Activated CD4-positive, alpha-beta T cell treated with anti-CD3 and anti-CD28 coated beads for 36 hours (primary cell): Measurements from ENCODE around the gene WDR48. TPM values are rescaled to one million over a fixed set of nuclear protein-coding genes. Genes with fewer than 3 reads are reported as not detected.

Source experiments
- ATAC-seq: fragments of 200-7000 bp; cut with Tn5 transposase; one replicate; pipeline ENCODE4 v1.10.0; 2021; ENCODE audit warnings: mild to moderate bottlenecking, moderate library complexity
- CTCF ChIA-PET: fragments of 350-600 bp; sonication (Branson Sonifier 250); formaldehyde crosslinking; loops from one replicate; lab custom pipeline; 2021; ENCODE audit warnings: antibody characterized with exemption; lab: Charles Lee
- POLR2A ChIA-PET: fragments of 350-600 bp; sonication (Branson Sonifier 250); formaldehyde crosslinking; loops from one replicate; lab custom pipeline; 2021; ENCODE audit warnings: antibody characterized with exemption, inconsistent platforms; lab: Charles Lee
- DNase-seq: peaks from one replicate; pipeline ENCODE4 v3.0.0-alpha.2; 2020
- H3K27ac Mint-ChIP-seq: one replicate; pipeline ENCODE4 v1.8.0; 2021; ENCODE audit warnings: mixed read lengths
- H3K27me3 Mint-ChIP-seq: one replicate; pipeline ENCODE4 v1.8.0; 2021; ENCODE audit warnings: mixed read lengths
- H3K36me3 Mint-ChIP-seq: one replicate; pipeline ENCODE4 v1.8.0; 2021; ENCODE audit warnings: low read depth, mixed read lengths
- H3K4me1 Mint-ChIP-seq: one replicate; pipeline ENCODE4 v1.8.0; 2021; ENCODE audit warnings: mixed read lengths
- H3K4me3 Mint-ChIP-seq: one replicate; pipeline ENCODE4 v1.8.0; 2021; ENCODE audit warnings: mild to moderate bottlenecking, moderate library complexity, mixed read lengths
- H3K9me3 Mint-ChIP-seq: one replicate; pipeline ENCODE4 v1.8.0; 2021; ENCODE audit warnings: low read depth, mixed read lengths
- intact Hi-C, 2 experiments: fragments of 100-400 bp; cut with DNase I in 1 of 2; cut with micrococcal nuclease in 1 of 2; formaldehyde crosslinking; loops; one replicate each; pipeline versions ENCODE4 v1.14.2 to v1.15.1; 2022 to 2024; cut with DNase I, micrococcal nuclease
- total RNA-seq, 2 experiments: library from RNA; stranded (reverse); gene quantifications; one replicate each; pipeline ENCODE4 v1.2.3, GENCODE V29; 2021

Gene WDR48
- total RNA-seq, 2 experiments from 2014 or later, result 33.3 to 36.5 TPM

DNA sequence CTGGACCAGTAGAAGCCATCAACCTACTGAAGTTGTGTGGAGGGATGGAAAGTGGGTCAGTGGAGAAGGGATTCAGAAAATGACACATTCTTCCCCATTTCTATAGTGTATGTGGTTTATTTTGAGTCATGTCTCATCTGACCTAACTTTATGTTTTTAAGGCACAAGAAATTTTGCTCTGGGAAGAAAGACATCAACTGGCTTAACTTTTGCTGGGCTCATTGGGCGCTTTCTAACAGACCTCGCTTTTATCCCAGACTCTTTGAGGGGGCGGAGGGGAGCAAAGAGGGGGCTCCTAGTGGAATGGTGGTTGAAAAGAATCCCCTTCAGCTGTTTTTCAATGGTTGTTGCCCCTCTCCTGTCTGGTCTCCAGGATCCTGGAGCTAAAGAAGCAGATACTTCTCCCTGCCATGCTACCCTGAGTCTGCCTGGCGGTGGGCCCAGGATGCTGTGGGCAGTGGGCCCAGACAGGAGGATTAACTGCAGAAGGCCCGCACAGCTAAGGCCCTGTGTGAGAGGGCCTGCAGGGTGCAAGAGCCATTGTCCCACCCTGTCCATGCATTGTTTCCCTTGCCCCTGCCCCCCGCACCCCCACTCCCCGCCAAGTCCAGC, 87.1 kb downstream of the WDR48 start:
- no peak overlapping the region for H3K4me3 Mint-ChIP-seq
- ATAC-seq, result peak; percentile 65
- H3K4me1 Mint-ChIP-seq, result peaks cover 34% of the 10 kb centered on the region
- no peaks in the 10 kb centered on the region for H3K9me3 Mint-ChIP-seq
- intact Hi-C loops, result no loop called here
- H3K36me3 Mint-ChIP-seq, result peaks cover 45% of the 10 kb centered on the region
- no peak overlapping the region for H3K27ac Mint-ChIP-seq
- H3K27me3 Mint-ChIP-seq, result no peaks in the 10 kb centered on the region
- ChIA-PET CTCF (no interaction called here), POLR2A (interaction anchor here (0.6 to 0.9 kb wide), 3 partner anchors 12 to 171 kb away, joined by 3 to 4 read pairs (median 3); partner anchors contain the start of gene XIRP1)
- no peak for DNase-seq

DNA sequence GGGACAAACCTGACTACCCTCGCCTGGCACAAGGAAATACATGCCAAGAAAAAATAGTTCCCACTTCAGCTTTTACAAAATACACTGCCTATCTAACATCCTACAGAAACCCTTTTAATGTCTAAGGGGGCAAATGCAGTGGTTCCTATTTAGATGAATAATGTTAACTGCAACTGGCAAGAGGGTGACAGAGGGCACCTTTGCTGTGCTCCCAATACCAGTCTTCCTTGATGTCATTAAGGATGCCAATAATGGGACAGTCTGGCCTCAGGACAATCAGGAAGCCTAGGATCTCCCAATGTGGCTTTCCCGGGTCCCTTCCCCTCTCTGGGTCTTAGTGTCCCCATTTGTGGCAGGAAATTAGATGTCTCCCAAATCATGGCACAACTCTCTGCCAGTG, 87.6 kb downstream of the WDR48 start:
- Mint-ChIP-seq H3K27ac (no peak overlapping the region), H3K27me3 (no peaks in the 10 kb centered on the region), H3K4me1 (peaks cover 40% of the 10 kb centered on the region), H3K36me3 (peaks cover 51% of the 10 kb centered on the region), H3K9me3 (no peaks in the 10 kb centered on the region), H3K4me3 (no peak overlapping the region)
- no peak for DNase-seq
- ChIA-PET CTCF (interaction anchor here (0.5 kb wide), 1 partner anchor 39 kb away, joined by 3 read pairs; no protein-coding TSS in a partner anchor), POLR2A (interaction anchor here (0.6 to 0.9 kb wide), 3 partner anchors 12 to 171 kb away, joined by 3 to 4 read pairs (median 3); partner anchors contain the start of gene XIRP1)
- no peak for ATAC-seq
- intact Hi-C loops, result no loop called here

DNA sequence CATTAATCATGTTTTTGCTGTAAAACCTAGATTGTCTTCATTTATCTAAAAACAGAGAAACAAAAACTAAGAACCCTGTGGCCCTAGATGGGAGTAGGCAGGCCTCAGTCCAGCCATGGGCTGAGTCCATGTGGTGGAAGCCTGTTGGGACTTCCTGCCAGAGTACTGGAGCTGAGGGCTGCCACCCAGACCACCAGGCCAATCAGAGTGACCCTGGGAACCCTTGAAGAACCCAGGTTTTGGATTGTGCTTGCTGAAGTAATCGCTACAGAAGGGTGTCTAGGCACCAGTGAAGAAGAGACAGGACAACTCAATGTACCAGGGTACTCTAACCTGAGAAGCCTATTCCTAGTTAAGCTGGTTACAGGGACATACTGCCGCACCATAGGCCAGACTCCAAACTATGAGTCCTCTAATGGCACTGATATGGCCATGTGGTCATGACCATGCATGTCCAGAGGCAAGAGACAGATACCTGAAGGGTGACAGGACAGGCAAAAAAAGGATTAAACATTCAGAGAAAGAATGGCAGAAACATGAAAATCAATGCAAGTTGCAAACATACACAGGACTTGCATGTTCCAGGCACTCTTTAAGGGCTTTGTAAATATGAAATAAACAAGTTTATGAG, 88.6 kb downstream of the WDR48 start:
- CTCF ChIA-PET, result no interaction called here
- peak overlapping the region; percentile 35 for H3K27ac Mint-ChIP-seq
- intact Hi-C loops, result no loop called here

DNA sequence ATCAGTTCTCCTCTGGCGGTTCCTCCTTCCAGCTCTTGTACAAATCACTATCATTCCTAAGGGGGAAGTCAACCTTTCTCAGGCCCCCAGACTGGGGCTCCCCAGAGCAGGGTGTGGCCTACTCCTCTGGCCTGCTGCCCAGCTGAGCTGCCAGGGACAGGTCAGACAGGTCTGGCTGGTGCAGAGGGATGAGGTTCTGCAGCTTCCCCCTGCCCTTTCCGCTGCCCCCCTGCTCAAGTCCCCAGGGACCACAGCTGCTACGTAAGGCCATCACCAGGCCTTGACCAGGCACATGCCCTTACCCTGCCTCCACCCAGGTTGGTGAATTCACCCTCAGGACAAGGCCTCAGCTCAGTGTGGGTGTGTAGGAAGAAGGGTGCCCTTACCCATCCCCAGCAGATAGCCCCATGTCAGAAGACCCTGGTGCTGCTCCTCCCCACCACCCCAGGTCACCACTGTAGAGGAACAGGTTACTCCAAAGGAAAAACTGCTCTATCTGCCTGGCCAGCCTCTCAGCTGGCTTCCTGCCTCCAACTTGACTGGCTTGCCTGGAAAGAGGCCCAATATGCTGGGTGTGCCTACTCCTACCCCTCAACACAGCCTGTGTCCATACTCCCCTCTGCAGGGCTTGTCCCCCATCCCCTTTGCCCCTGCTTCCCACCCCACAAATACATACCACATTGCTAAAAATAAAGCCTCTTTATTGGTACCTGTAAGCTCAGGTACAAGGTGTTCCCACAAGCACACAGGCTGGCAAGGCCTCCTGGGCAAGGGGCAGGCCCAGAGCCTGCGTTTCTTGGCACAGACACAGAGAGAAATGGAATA, 89.6 kb downstream of the WDR48 start:
- ATAC-seq (no peak), DNase-seq (no peak)
- intact Hi-C loops, result no loop called here
- peak overlapping the region; percentile 35 for H3K27ac Mint-ChIP-seq
- peak overlapping the region; percentile 9 for H3K4me3 Mint-ChIP-seq
- H3K27me3 Mint-ChIP-seq, result no peaks in the 10 kb centered on the region
- ChIA-PET CTCF (interaction anchor here (1.5 to 2.4 kb wide), 2 partner anchors 14 to 147 kb away, joined by 3 to 9 read pairs; no protein-coding TSS in a partner anchor), POLR2A (interaction anchor here (0.8 kb wide), 1 partner anchor 37 kb away, joined by 3 read pairs; no protein-coding TSS in a partner anchor)
- no peaks in the 10 kb centered on the region for H3K9me3 Mint-ChIP-seq
- peaks cover 51% of the 10 kb centered on the region for H3K4me1 Mint-ChIP-seq
- H3K36me3 Mint-ChIP-seq, result peaks cover 65% of the 10 kb centered on the region

More for the DNA sequence above, 88.6 kb downstream of the WDR48 start:
- Mint-ChIP-seq H3K4me3 (no peak overlapping the region), H3K4me1 (peaks cover 43% of the 10 kb centered on the region), H3K36me3 (peaks cover 57% of the 10 kb centered on the region), H3K9me3 (no peaks in the 10 kb centered on the region), H3K27me3 (no peaks in the 10 kb centered on the region)
- ATAC-seq, result no peak
- DNase-seq, result no peak
- POLR2A ChIA-PET, result interaction anchor here (0.8 kb wide), 1 partner anchor 37 kb away, joined by 3 read pairs; no protein-coding TSS in a partner anchor

DNA sequence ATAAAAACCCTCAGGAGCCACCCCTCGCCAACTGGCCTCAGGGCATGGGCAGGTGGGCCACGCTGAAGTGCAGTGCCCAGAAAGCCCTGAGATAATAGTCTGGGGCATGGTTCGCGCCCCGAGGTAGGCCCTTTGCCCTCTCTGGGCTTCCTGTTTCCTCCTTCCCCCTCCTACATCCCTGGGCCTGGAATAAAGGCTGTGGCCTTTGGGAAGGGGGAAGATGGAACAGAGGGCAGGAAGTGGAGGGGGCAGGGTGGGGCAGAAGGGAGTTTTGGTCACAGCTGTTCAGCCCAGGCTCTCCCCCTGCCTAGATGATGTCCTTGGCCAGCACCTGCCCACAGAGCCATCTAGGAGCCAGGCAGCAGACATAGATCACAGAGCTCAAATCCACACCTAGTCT, 90.3 kb downstream of the WDR48 start:
- Mint-ChIP-seq H3K4me3 (no peak overlapping the region), H3K27ac (no peak overlapping the region), H3K4me1 (peaks cover 58% of the 10 kb centered on the region), H3K27me3 (no peaks in the 10 kb centered on the region), H3K9me3 (no peaks in the 10 kb centered on the region), H3K36me3 (peaks cover 72% of the 10 kb centered on the region)
- DNase-seq (no peak), ATAC-seq (no peak)
- CTCF ChIA-PET, result interaction anchor here (1.5 to 2.4 kb wide), 2 partner anchors 15 to 146 kb away, joined by 3 to 9 read pairs; no protein-coding TSS in a partner anchor
- intact Hi-C loops, result no loop called here
- POLR2A ChIA-PET, result interaction anchor here (0.7 kb wide), 1 partner anchor 146 kb away, joined by 3 read pairs; no protein-coding TSS in a partner anchor

DNA sequence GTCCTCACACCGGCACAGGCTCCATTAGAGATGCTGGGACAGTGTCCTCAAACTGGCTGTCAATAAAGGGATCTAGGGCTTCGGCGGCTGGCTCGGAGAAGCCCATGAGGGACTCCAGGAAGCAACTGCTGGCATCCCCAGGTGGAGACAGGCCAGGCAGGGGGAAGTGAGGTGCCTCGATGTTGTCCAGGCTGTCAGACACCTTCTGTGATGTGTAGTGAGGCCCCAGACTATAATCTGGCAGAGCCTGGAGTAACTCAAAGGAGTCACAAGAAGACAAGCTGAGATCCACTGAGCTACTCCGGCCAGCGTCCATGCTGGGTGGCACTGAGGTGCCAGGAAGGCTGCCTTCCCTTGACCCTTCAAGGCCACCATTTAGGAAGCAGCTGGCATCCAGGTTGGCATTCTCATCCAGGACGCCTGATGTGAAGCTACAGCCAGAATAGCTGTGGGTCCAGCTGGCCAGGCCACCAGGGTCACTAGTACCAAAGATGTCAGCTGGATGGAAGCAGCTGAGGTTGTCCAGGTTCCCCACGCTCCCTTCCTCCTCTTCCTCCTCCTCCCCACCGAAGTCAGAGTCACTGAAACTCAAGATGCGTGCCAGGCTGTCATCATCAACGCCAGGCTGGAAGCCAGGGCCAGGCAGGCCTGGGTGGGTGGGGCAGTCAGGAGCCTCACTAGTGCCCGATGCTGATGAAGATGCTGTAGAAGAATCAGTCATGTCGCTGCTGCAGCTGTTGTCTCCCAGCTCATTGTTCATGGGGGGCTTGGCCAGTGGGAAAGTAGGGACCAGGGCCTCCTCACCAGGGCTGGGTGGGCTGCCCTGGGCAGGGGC, 91.5 kb downstream of the WDR48 start:
- peaks cover 80% of the 10 kb centered on the region for H3K36me3 Mint-ChIP-seq
- no peak overlapping the region for H3K4me3 Mint-ChIP-seq
- H3K4me1 Mint-ChIP-seq, result peaks cover 70% of the 10 kb centered on the region
- ChIA-PET CTCF (interaction anchor here (0.6 to 2.4 kb wide), 6 partner anchors 13 to 149 kb away, joined by 3 to 9 read pairs (median 3); no protein-coding TSS in a partner anchor), POLR2A (interaction anchor here (0.9 to 1.0 kb wide), 2 partner anchors 14 to 34 kb away, joined by 3 read pairs; no protein-coding TSS in a partner anchor)
- H3K27me3 Mint-ChIP-seq, result no peaks in the 10 kb centered on the region
- H3K9me3 Mint-ChIP-seq, result no peaks in the 10 kb centered on the region
- H3K27ac Mint-ChIP-seq, result no peak overlapping the region
- intact Hi-C loops, result no loop called here
- no peak for ATAC-seq
- no peak for DNase-seq

DNA sequence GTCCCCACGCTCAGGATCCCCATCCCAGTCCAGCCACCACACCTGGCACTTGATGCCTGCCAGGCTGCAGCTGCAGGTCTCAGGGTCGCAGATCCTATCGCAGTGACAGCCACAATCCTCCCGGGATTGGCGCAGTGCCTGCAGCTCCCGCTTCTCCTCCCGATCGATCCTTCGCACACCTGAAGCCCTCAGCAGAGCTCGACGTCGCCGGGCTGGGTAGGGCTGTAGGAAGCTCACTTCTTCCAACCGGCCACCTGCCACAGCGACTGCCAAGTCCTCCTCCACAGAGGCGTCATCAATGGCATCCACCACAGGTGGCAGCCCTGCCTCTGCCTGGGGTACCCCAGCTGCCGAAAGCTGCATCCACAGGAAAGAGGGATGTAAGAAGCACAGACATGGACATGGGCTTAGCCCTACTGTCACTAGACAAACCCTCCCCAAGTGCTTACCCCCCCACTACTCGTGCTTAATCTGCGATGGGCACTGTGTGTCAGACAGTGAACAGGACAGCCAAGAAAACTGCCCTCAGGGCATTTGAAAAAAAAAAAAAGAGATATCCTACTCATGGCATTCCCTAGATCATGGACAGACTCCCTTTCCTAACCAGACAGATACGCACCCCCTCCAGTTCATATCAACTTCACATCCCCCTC, 92.4 kb downstream of the WDR48 start:
- Mint-ChIP-seq H3K27ac (peak overlapping the region; percentile 38), H3K9me3 (no peaks in the 10 kb centered on the region), H3K36me3 (peaks cover 88% of the 10 kb centered on the region), H3K4me1 (peaks cover 72% of the 10 kb centered on the region), H3K4me3 (no peak overlapping the region), H3K27me3 (no peaks in the 10 kb centered on the region)
- POLR2A ChIA-PET, result no interaction called here
- CTCF ChIA-PET, result interaction anchor here (0.9 to 2.4 kb wide), 4 partner anchors 12 to 148 kb away, joined by 3 to 9 read pairs (median 4); no protein-coding TSS in a partner anchor
- DNase-seq (no peak), ATAC-seq (no peak)
- intact Hi-C loops, result no loop called here

DNA sequence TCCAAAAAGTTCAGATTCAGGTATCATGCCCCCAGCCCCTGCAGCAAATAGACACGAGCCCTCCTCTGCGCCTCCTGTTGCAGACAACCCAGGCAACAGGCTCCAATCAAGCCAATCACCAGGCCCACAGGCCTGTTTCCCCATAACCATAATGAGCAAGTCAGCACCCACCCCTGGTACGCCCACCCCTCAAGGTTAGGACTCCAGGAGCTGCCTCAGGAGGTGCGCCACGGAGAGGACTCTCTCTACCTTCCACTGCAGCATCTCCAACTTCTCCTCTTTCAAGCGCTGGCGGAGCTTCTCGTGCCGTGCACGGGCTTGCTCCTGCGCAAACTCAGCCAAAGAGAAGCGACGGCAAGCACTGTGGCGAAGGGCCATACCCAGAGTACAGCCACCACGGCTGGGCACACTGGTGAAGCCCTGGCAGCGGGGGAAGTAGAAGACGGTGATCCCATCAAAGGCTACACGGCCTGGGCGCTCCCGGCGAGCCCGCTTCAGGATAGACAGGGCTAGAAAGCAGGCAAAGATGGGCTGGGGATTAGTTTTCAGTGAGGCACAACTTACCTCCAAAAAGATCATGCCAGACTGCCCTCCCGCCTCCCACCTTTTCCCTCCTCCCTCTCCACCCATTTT, 93.0 kb downstream of the WDR48 start:
- Mint-ChIP-seq H3K27ac (peak overlapping the region; percentile 38), H3K9me3 (no peaks in the 10 kb centered on the region), H3K4me3 (no peak overlapping the region), H3K27me3 (no peaks in the 10 kb centered on the region), H3K36me3 (peaks cover 94% of the 10 kb centered on the region), H3K4me1 (peaks cover 72% of the 10 kb centered on the region)
- CTCF ChIA-PET, result interaction anchor here (0.6 to 2.9 kb wide), 6 partner anchors 11 to 144 kb away, joined by 3 to 10 read pairs (median 4); no protein-coding TSS in a partner anchor
- POLR2A ChIA-PET, result no interaction called here
- no peak for ATAC-seq
- no peak for DNase-seq
- intact Hi-C loops, result no loop called here

DNA sequence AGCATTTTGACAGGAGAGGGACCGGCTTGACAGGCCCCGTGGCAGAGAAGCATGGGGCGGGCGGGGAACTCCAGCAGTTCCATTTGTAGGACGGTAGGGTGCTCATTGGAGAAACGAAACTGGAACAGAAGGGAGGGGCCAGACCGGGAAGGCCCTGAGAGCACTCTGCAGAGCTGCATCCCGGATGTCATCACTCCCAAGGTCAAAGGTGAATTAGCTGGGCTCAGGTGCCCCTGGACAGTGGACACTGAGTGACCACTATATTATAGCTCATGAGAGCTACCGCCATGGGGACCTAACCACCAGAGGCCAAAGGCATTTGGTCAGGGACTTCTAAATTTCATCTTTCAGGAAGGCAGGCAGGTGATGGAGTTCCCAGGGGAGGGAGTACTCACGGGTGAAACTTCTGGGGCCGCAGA, 94.3 kb downstream of the WDR48 start:
- peak overlapping the region; percentile 68 for H3K27ac Mint-ChIP-seq
- intact Hi-C loops, result no loop called here
- ChIA-PET POLR2A (interaction anchor here (1.5 kb wide), 1 partner anchor 11 kb away, joined by 4 read pairs; no protein-coding TSS in a partner anchor), CTCF (interaction anchor here (0.5 to 2.9 kb wide), 11 partner anchors 12 to 145 kb away, joined by 3 to 10 read pairs (median 3); no protein-coding TSS in a partner anchor)
- no peak for DNase-seq
- no peaks in the 10 kb centered on the region for H3K27me3 Mint-ChIP-seq
- H3K9me3 Mint-ChIP-seq, result no peaks in the 10 kb centered on the region
- H3K36me3 Mint-ChIP-seq, result peaks cover 94% of the 10 kb centered on the region
- peak overlapping the region; percentile 20 for H3K4me3 Mint-ChIP-seq
- no peak for ATAC-seq
- H3K4me1 Mint-ChIP-seq, result peaks cover 73% of the 10 kb centered on the region
